Bronchial epithelial cell (primary cell): ENCODE data around the gene MYCL. TPM values are rescaled to one million over a fixed set of nuclear protein-coding genes. Genes with fewer than 3 reads are reported as not detected.

ENCODE experiments used
- DNase-seq: peaks from one replicate; pipeline ENCODE4 v3.0.0-alpha.2; 2010; ENCODE audit warnings: low read depth
- FAIRE-seq: peaks from 2 replicates; lab custom pipeline; 2011; peaks lifted over from hg19 to GRCh38; lab: Jason Lieb, UNC
- H3K27me3 ChIP-seq: 2 replicates; pipeline ENCODE4 v1.5.1; 2011; ENCODE audit warnings: low read length; ENCODE audit not compliant: control insufficient read depth, insufficient read depth
- H3K36me3 ChIP-seq: 2 replicates; pipeline ENCODE4 v1.5.1; 2011; ENCODE audit warnings: low read length; ENCODE audit not compliant: control insufficient read depth, insufficient read depth
- H3K4me3 ChIP-seq: 2 replicates; pipeline ENCODE4 v1.5.1; 2011; ENCODE audit warnings: mild to moderate bottlenecking, low read depth, low read length, control low read depth
- total RNA-seq: library from RNA; depleted of rRNA; stranded (reverse); fragments of >200 nt; gene quantifications from 2 replicates; pipeline ENCODE4 v1.2.1, GENCODE V29; 2014
- TF ChIP-seq, protein P1 (sequence below): IDR thresholded peaks from 2 replicates; pipeline ENCODE4 v1.5.1; 2011; ENCODE audit warnings: mild to moderate bottlenecking, moderate library complexity, low read length, control low read depth, inconsistent platforms; ENCODE audit not compliant: insufficient read depth, severe bottlenecking

MYCL gene, protein sequence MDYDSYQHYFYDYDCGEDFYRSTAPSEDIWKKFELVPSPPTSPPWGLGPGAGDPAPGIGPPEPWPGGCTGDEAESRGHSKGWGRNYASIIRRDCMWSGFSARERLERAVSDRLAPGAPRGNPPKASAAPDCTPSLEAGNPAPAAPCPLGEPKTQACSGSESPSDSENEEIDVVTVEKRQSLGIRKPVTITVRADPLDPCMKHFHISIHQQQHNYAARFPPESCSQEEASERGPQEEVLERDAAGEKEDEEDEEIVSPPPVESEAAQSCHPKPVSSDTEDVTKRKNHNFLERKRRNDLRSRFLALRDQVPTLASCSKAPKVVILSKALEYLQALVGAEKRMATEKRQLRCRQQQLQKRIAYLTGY
- total RNA-seq, result 5.5 and 7.9 TPM in 2 replicates

DNA sequence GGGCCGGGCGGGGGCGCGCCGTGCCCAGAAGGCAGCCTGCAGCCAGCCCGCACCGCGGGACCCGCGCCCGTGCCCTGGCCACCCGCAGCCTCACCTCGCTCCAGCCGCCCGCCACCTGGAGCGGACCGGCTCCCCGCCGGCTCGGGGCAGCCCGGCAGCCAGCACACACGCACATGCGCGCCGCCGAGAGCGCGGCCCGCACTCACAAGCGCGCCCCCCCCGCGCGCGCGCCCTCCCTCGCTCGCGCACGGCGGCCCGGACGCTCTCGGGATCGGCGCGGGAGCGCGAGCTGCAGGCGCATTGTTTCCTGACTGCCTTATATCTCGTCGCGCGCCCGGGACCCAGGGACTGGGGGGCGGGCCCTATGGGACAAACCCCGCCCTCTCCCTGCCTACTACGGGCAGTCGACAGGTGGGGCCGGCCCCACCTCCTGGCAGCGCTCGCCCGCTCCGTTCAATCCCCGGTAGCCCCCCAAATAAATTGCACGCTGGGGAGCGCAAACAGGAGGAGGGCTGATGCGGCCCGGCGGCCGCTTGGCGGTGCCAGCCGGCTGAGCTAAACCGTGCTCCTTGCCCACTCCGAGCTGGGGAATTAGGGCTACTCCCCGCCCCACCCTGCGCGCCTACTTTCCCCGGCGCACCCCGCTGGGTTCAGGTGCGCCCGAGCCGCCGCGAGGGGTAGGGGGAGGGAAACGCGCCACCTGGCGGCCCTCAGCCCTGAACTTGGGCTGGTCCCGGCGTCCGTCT, at the start of gene MYCL:
MYCL (minus strand) TSS at position 204 of the 746 bp plus-strand sequence. CDS start 483 bp downstream, outside the sequence.
- H3K27me3 ChIP-seq, result no peaks in the 10 kb centered on the region
- peaks cover under 1% of the 10 kb centered on the region for H3K36me3 ChIP-seq
- peak; percentile 78 for DNase-seq
- H3K4me3 ChIP-seq, result peak within 1 kb of the TSS; percentile 72
- TF ChIP-seq, protein P1, sequence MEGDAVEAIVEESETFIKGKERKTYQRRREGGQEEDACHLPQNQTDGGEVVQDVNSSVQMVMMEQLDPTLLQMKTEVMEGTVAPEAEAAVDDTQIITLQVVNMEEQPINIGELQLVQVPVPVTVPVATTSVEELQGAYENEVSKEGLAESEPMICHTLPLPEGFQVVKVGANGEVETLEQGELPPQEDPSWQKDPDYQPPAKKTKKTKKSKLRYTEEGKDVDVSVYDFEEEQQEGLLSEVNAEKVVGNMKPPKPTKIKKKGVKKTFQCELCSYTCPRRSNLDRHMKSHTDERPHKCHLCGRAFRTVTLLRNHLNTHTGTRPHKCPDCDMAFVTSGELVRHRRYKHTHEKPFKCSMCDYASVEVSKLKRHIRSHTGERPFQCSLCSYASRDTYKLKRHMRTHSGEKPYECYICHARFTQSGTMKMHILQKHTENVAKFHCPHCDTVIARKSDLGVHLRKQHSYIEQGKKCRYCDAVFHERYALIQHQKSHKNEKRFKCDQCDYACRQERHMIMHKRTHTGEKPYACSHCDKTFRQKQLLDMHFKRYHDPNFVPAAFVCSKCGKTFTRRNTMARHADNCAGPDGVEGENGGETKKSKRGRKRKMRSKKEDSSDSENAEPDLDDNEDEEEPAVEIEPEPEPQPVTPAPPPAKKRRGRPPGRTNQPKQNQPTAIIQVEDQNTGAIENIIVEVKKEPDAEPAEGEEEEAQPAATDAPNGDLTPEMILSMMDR, result peak; percentile 94
- FAIRE-seq, result no peak

DNA sequence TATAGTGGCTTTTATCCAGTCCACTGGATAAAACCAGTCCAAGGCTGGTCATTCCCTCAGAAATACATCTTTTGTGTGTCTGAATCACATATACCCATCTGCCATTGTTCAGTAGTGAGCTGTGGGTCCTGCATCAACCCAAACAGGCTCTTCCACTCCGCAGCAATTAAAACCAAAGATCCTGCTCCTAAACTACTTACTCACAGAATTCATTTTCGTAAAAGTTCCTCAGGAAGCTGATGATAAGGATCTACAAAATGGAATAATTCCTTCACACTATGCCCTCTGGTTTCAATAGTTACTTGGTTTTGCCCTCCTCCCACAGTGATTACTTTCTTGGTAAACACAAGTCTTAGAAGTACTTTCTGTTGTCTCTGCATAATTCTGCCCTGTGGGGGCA, 48.2 kb upstream of the MYCL start:
- H3K36me3 ChIP-seq, result no peaks in the 10 kb centered on the region
- H3K4me3 ChIP-seq, result no peak overlapping the region
- no peak for DNase-seq
- H3K27me3 ChIP-seq, result no peaks in the 10 kb centered on the region
- FAIRE-seq, result no peak
- TF ChIP-seq, protein P1, result no peak

- TF ChIP-seq, protein P1, result no peak
- DNase-seq (no peak), FAIRE-seq (no peak)
- Histone ChIP-seq H3K4me3 (no peak overlapping the region), H3K27me3 (no peaks in the 10 kb centered on the region), H3K36me3 (no peaks in the 10 kb centered on the region)
Observed at GRCh38 chr1:39947260-39947659, 45.5 kb upstream of the MYCL start.

DNA sequence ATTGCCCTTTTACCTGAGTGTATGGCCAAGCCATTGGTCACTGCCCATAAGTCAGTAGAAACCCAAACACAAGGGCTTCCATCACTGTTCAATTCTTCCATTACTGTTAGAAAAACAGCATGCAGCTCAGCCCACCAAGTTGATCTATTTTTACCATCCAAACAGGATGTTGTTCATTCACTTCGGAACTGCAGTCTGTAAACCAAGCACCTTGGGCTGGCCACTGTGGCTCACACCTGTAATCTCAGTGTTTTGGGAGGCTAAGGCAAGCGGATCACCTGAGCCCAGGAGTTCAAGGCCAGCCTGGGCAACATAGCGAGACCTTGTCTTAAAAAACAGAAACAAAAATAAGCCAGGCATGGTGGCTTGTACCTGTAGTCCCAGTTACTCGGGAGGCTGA, 44.5 kb upstream of the MYCL start:
- TF ChIP-seq, protein P1, result no peak
- DNase-seq (no peak), FAIRE-seq (no peak)
- Histone ChIP-seq H3K27me3 (no peaks in the 10 kb centered on the region), H3K36me3 (no peaks in the 10 kb centered on the region), H3K4me3 (no peak overlapping the region)

GRCh38 chr1:39944410-39945112, 42.8 kb upstream of the MYCL start:
- TF ChIP-seq, protein P1, result no peak
- no peak for FAIRE-seq
- Histone ChIP-seq H3K4me3 (no peak overlapping the region), H3K36me3 (no peaks in the 10 kb centered on the region), H3K27me3 (no peaks in the 10 kb centered on the region)
- no peak for DNase-seq
